HCT116 (cell line): Measurements from ENCODE around the gene RPL35. TPM values are rescaled to one million over a fixed set of nuclear protein-coding genes. Genes with fewer than 3 reads are reported as not detected.

Experiments used
- ATAC-seq: fragments of 200-7000 bp; cut with Tn5 transposase; 2 replicates; pipeline ENCODE4 v1.9.1; 2020; ENCODE audit warnings: mild to moderate bottlenecking, moderate library complexity
- BruUV-seq: library from RNA; stranded (reverse); fragments of 400-500 nt; replicated peaks from 2 replicates; lab custom pipeline; 2021; lab: Mats Ljungman, UMichigan
- CTCF ChIA-PET: fragments of 300-600 bp; sonication (Branson Sonifier 250); formaldehyde crosslinking; loops from one replicate; lab custom pipeline; 2021; ENCODE audit warnings: antibody characterized with exemption; lab: Charles Lee
- POLR2A ChIA-PET: fragments of 300-600, 350-600 bp; sonication (Branson Sonifier 250); formaldehyde crosslinking; loops from one replicate; lab custom pipeline; 2021; ENCODE audit warnings: antibody characterized with exemption; lab: Charles Lee
- RAD21 ChIA-PET, 2 experiments: fragments of 300-600 bp; sonication (Branson Sonifier 250); formaldehyde crosslinking; loops; one replicate each; lab custom pipeline; 2023; ENCODE audit warnings: low total read pairs in 2 of 2; ENCODE audit not compliant: uncharacterized antibody in 2 of 2, unreplicated experiment in 2 of 2, low non-redundant PET in 1 of 2; lab: Charles Lee
- DNase-seq: peaks from one replicate; pipeline ENCODE4 v3.0.0-alpha.2; 2010; ENCODE audit warnings: low read depth, low spot score
- H2AFZ ChIP-seq: fragments of 200-600 bp; shearing (Covaris generic), sonication (generic); 2 replicates; pipeline ENCODE4 v1.6.1; 2017; ENCODE audit warnings: low read depth, mixed run types, mixed read lengths, antibody characterized with exemption, low read length; ENCODE audit not compliant: poor library complexity, severe bottlenecking
- H3K27ac ChIP-seq: 2 replicates; pipeline ENCODE4 v1.5.1; 2012; ENCODE audit warnings: low read depth, low read length
- H3K27me3 ChIP-seq: fragments of 200-600 bp; sonication (generic); 2 replicates; pipeline ENCODE4 v1.6.1; 2016; ENCODE audit warnings: mixed run types, low read length, mixed read lengths; ENCODE audit not compliant: insufficient read depth
- H3K36me3 ChIP-seq, 2 experiments: fragments of 200-500 bp in 1 of 2; fragments of 200-600 bp in 1 of 2; sonication (Bioruptor generic) in 1 of 2; sonication (generic) in 1 of 2; 2 replicates each; pipeline versions ENCODE4 v1.5.1 to v1.6.1; 2014 to 2016; ENCODE audit warnings: low read length in 2 of 2, inconsistent platforms in 1 of 2, mixed read lengths in 1 of 2, mixed run types in 1 of 2; ENCODE audit not compliant: insufficient read depth in 2 of 2, control insufficient read depth in 1 of 2
- H3K4me1 ChIP-seq, 2 experiments: fragments of 200-600 bp in 1 of 2; sonication (generic) in 1 of 2; 2 replicates each; pipeline versions ENCODE4 v1.5.1 to v1.6.1; 2012 to 2017; ENCODE audit warnings: low read length in 2 of 2, inconsistent platforms in 1 of 2, mild to moderate bottlenecking in 1 of 2, mixed read lengths in 1 of 2, mixed run types in 1 of 2, moderate library complexity in 1 of 2; ENCODE audit not compliant: insufficient read depth in 2 of 2, control insufficient read depth in 1 of 2
- H3K4me2 ChIP-seq: fragments of 200-600 bp; sonication (generic); 2 replicates; pipeline ENCODE4 v1.6.1; 2017; ENCODE audit warnings: mixed run types, low read length, mixed read lengths
- H3K4me3 ChIP-seq, 2 experiments: fragments of 200-600 bp in 1 of 2; sonication (generic) in 1 of 2; replicated peaks in 1 of 2; 2 replicates each; pipeline ENCODE4 v1.5.1; 2011 to 2016; ENCODE audit warnings: low read length in 2 of 2, control low read depth in 1 of 2, low read depth in 1 of 2, mild to moderate bottlenecking in 1 of 2, mixed read lengths in 1 of 2, mixed run types in 1 of 2
- H3K79me2 ChIP-seq: fragments of 200-600 bp; sonication (generic); 2 replicates; pipeline ENCODE4 v1.6.1; 2017; ENCODE audit warnings: mild to moderate bottlenecking, mixed run types, low read length, moderate library complexity, mixed read lengths; ENCODE audit not compliant: insufficient read depth
- H3K9ac ChIP-seq: fragments of 200-600 bp; sonication (generic); 2 replicates; pipeline ENCODE4 v1.6.1; 2016; ENCODE audit warnings: low read length, mixed read lengths
- H3K9me2 ChIP-seq: fragments of 200-600 bp; sonication (generic), shearing (Covaris generic); 2 replicates; pipeline ENCODE4 v1.6.1; 2017; ENCODE audit warnings: mixed run types, mild to moderate bottlenecking, moderate library complexity; ENCODE audit not compliant: insufficient read depth
- H3K9me3 ChIP-seq, 2 experiments: fragments of 200-500 bp in 1 of 2; fragments of 200-600 bp in 1 of 2; sonication (Bioruptor generic) in 1 of 2; sonication (generic) in 1 of 2; 2 replicates each; pipeline ENCODE4 v1.6.1; 2014 to 2017; ENCODE audit warnings: low read length in 2 of 2, mixed read lengths in 2 of 2, inconsistent platforms in 1 of 2, low read depth in 1 of 2, mild to moderate bottlenecking in 1 of 2, mixed run types in 1 of 2, moderate library complexity in 1 of 2; ENCODE audit not compliant: control insufficient read depth in 1 of 2, insufficient read depth in 1 of 2
- H4K20me1 ChIP-seq: fragments of 200-600 bp; sonication (generic), shearing (Covaris generic); 2 replicates; pipeline ENCODE4 v1.6.1; 2017; ENCODE audit warnings: mixed run types, mild to moderate bottlenecking, moderate library complexity; ENCODE audit not compliant: insufficient read depth
- CBX3 ChIP-seq: IDR thresholded peaks from 2 replicates; pipeline ENCODE4 v1.6.1; 2012; ENCODE audit warnings: low read depth
- EGR1 ChIP-seq: IDR thresholded peaks from 2 replicates; pipeline ENCODE4 v1.6.1; 2012; ENCODE audit warnings: low read depth
- ELF1 ChIP-seq: IDR thresholded peaks from 2 replicates; pipeline ENCODE4 v1.6.1; 2012; ENCODE audit warnings: low read depth, borderline replicate concordance
- POLR2AphosphoS5 ChIP-seq: IDR thresholded peaks from 2 replicates; pipeline ENCODE4 v1.6.1; 2011; ENCODE audit warnings: mild to moderate bottlenecking, low read depth, low read length, moderate library complexity
- SIN3A ChIP-seq: IDR thresholded peaks from 2 replicates; pipeline ENCODE4 v1.6.1; 2012; ENCODE audit warnings: low read depth
- SP1 ChIP-seq: IDR thresholded peaks from 2 replicates; pipeline ENCODE4 v1.6.1; 2012; ENCODE audit warnings: low read depth
- YY1 ChIP-seq: IDR thresholded peaks from 2 replicates; pipeline ENCODE4 v1.6.1; 2011; ENCODE audit warnings: low read length, low read depth, moderate library complexity, mild to moderate bottlenecking; ENCODE audit not compliant: insufficient replicate concordance; ENCODE audit errors: extremely low read depth
- ZBTB33 ChIP-seq: IDR thresholded peaks from 2 replicates; pipeline ENCODE4 v1.6.1; 2011; ENCODE audit warnings: mild to moderate bottlenecking, low read length, moderate library complexity; ENCODE audit not compliant: insufficient replicate concordance; ENCODE audit errors: extremely low read depth
- ZFX ChIP-seq: fragments of 450-650 bp; IDR thresholded peaks from 2 replicates; pipeline ENCODE4 v1.6.1; 2017
- intact Hi-C: fragments of 100-400 bp; cut with micrococcal nuclease; formaldehyde crosslinking; loops from 2 replicates; pipeline ENCODE4 v1.10.0; 2022
- total RNA-seq: library from RNA; stranded (reverse); gene quantifications from one replicate; pipeline ENCODE4 v1.2.1, GENCODE V29; 2021; ENCODE audit not compliant: unreplicated experiment
- TF ChIP-seq, protein P1 (sequence below): IDR thresholded peaks from 2 replicates; pipeline ENCODE4 v1.6.1; 2012
- TF ChIP-seq, protein P2 (sequence below), 3 experiments: fragments of 200-600 bp in 1 of 3; sonication (generic) in 1 of 3; IDR thresholded peaks in 2 of 3; conservative IDR thresholded peaks in 1 of 3; 2 replicates each; pipeline ENCODE4 v1.5.1; 2012 to 2017; ENCODE audit warnings: low read depth in 2 of 3, low read length in 2 of 3, antibody characterized with exemption in 1 of 3, borderline replicate concordance in 1 of 3, control low read depth in 1 of 3, mild to moderate bottlenecking in 1 of 3, mixed read lengths in 1 of 3, mixed run types in 1 of 3, moderate library complexity in 1 of 3; ENCODE audit not compliant: insufficient read depth in 1 of 3

RPL35 gene
- total RNA-seq, 1 experiment from 2014 or later = 1,754 TPM

GRCh38 chr9:124859803-124860581 is 1.8 kb downstream of the RPL35 start:
- H3K27me3 ChIP-seq = no peaks in the 10 kb centered on the region
- POLR2A ChIA-PET = interaction anchor here (1.7 to 2.6 kb wide), 2 partner anchors 12 to 89 kb away, joined by 4 to 7 read pairs; partner anchors contain the start of gene NR6A1
- DNase-seq = no peak
- RAD21 ChIA-PET = no interaction called here
- peak overlapping the region; percentile 96 for H3K4me2 ChIP-seq
- intact Hi-C loops = loop anchor here (5.0 to 10.0 kb wide), 2 partner anchors 282 to 445 kb away; partner anchors contain the start of genes PSMB7 and SCAI
- H3K36me3 ChIP-seq = peaks cover 33 to 46% of the 10 kb centered on the region in 2 experiments
- CTCF ChIA-PET = interaction anchor here (11.7 kb wide), 1 partner anchor 86 kb away, joined by 601 read pairs; the partner anchor contains the start of genes NR6A1 and OLFML2A
- H3K9me2 ChIP-seq = no peaks in the 10 kb centered on the region
- H3K4me1 ChIP-seq = peaks cover 19 to 57% of the 10 kb centered on the region in 2 experiments
- peaks cover 43% of the 10 kb centered on the region for H3K79me2 ChIP-seq
- H3K9ac ChIP-seq = peak overlapping the region; percentile 92
- H4K20me1 ChIP-seq = peaks cover 50% of the 10 kb centered on the region
- TF ChIP-seq EGR1 (no peak), CBX3 (no peak), ZFX (no peak), POLR2AphosphoS5 (no peak), SP1 (no peak), SIN3A (no peak)
- no peaks in the 10 kb centered on the region for H3K9me3 ChIP-seq
- peak overlapping the region; percentile 89 to 100 for H3K4me3 ChIP-seq
- H2AFZ ChIP-seq = no peak overlapping the region
- BruUV-seq = no TSS peak
- H3K27ac ChIP-seq = peak overlapping the region; percentile 96
- no peak for ATAC-seq

DNA sequence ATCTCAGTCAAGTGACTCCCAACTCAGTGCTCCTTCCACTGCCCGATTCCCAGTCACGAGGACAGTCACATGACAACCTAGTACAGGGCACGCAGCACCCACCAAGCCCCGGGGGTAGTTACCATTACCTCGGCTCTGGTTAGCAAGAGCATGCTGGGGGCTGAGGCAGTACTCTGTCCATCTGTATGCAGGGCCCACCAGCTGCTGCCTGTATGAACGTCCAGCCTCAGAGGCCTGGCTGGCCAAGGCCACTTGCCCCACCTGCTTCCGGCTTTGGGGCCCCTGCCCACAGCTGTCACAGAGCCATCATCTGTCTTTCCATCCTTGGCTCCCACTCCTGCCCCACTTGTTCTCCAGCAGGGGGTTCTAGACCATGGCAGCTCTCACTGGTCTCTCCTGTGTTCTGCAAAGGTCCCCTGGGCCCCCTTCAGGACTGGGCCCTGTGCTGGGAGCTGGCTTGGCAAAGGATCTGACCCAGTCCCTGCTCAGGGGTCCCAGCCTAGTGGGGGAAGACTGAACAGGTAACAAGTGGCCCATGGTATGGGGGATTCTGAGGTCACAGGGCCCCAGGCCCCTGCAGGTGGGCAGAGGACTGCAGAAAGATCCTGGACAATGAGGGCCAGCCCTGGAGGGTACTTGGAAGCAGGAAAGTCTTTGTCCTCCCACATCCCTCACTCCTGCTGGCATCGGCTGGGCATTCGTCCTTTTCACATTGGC is 3.3 kb downstream of the RPL35 start:
- H3K4me3 ChIP-seq = no peak overlapping the region
- H3K79me2 ChIP-seq = peaks cover 43% of the 10 kb centered on the region
- ATAC-seq (no peak), DNase-seq (no peak)
- peaks cover 33 to 46% of the 10 kb centered on the region in 2 experiments for H3K36me3 ChIP-seq
- intact Hi-C loops = loop anchor here (5.0 to 10.0 kb wide), 2 partner anchors 284 to 444 kb away; partner anchors contain the start of genes PSMB7 and SCAI
- TF ChIP-seq, protein P1, sequence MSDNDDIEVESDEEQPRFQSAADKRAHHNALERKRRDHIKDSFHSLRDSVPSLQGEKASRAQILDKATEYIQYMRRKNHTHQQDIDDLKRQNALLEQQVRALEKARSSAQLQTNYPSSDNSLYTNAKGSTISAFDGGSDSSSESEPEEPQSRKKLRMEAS = no peak
- no peak for TF ChIP-seq ZBTB33
- TF ChIP-seq ELF1 = no peak
- TF ChIP-seq POLR2AphosphoS5 = peak; percentile 21; the same call in 1 of the 2 replicates
- TF ChIP-seq YY1 = no peak
- TF ChIP-seq, protein P2, sequence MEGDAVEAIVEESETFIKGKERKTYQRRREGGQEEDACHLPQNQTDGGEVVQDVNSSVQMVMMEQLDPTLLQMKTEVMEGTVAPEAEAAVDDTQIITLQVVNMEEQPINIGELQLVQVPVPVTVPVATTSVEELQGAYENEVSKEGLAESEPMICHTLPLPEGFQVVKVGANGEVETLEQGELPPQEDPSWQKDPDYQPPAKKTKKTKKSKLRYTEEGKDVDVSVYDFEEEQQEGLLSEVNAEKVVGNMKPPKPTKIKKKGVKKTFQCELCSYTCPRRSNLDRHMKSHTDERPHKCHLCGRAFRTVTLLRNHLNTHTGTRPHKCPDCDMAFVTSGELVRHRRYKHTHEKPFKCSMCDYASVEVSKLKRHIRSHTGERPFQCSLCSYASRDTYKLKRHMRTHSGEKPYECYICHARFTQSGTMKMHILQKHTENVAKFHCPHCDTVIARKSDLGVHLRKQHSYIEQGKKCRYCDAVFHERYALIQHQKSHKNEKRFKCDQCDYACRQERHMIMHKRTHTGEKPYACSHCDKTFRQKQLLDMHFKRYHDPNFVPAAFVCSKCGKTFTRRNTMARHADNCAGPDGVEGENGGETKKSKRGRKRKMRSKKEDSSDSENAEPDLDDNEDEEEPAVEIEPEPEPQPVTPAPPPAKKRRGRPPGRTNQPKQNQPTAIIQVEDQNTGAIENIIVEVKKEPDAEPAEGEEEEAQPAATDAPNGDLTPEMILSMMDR (IDR thresholded peaks at IDR 0.05 in 2 of 3, conservative IDR thresholded peaks at IDR 0.05 in 1 of 3; ENCODE audit: borderline replicate concordance in 1 of 3, insufficient read depth in 1 of 3, low read depth in 2 of 3, low read length in 2 of 3) = peak in 2 of 3 experiments; percentile 35 to 43; a peak in 3 of 6 replicates
- POLR2A ChIA-PET = interaction anchor here (4.4 kb wide), 1 partner anchor 87 kb away, joined by 21 read pairs; the partner anchor contains the start of gene NR6A1
- peak overlapping the region; percentile 25; the same call in 1 of the 2 replicates for H3K27ac ChIP-seq
- H3K9me3 ChIP-seq = no peaks in the 10 kb centered on the region
- H3K9ac ChIP-seq = peak overlapping the region; percentile 92; the same call in 1 of the 2 replicates
- peaks cover 14 to 52% of the 10 kb centered on the region in 2 experiments for H3K4me1 ChIP-seq
- no peaks in the 10 kb centered on the region for H3K27me3 ChIP-seq
- RAD21 ChIA-PET = no interaction called here
- no peaks in the 10 kb centered on the region for H3K9me2 ChIP-seq
- CTCF ChIA-PET = interaction anchor here (0.9 to 11.7 kb wide), 3 partner anchors 12 to 84 kb away, joined by 3 to 601 read pairs (median 7); partner anchors contain the start of genes NR6A1 and OLFML2A
- peaks cover 50% of the 10 kb centered on the region for H4K20me1 ChIP-seq
- H3K4me2 ChIP-seq = peak overlapping the region; percentile 96; the same call in 1 of the 2 replicates
- no TSS peak for BruUV-seq
- H2AFZ ChIP-seq = no peak overlapping the region
